Measurements from ENCODE around the gene SYDE2.

GRCh38 chr1:85134583-85135391, 66.0 kb downstream of the SYDE2 start:
- TF ChIP-seq, protein P1, sequence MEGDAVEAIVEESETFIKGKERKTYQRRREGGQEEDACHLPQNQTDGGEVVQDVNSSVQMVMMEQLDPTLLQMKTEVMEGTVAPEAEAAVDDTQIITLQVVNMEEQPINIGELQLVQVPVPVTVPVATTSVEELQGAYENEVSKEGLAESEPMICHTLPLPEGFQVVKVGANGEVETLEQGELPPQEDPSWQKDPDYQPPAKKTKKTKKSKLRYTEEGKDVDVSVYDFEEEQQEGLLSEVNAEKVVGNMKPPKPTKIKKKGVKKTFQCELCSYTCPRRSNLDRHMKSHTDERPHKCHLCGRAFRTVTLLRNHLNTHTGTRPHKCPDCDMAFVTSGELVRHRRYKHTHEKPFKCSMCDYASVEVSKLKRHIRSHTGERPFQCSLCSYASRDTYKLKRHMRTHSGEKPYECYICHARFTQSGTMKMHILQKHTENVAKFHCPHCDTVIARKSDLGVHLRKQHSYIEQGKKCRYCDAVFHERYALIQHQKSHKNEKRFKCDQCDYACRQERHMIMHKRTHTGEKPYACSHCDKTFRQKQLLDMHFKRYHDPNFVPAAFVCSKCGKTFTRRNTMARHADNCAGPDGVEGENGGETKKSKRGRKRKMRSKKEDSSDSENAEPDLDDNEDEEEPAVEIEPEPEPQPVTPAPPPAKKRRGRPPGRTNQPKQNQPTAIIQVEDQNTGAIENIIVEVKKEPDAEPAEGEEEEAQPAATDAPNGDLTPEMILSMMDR (IDR thresholded peaks at IDR 0.05), result no peak
- no peak for TF ChIP-seq ZFX (IDR thresholded peaks at IDR 0.05; ENCODE audit: borderline replicate concordance)

Data from 22Rv1 (cell line).